GM12878 (cell line): ENCODE measurements around the gene ODC1. TPM values are rescaled to one million over a fixed set of nuclear protein-coding genes. Genes with fewer than 3 reads are reported as not detected.

Experiments
- ATF7 ChIP-seq: fragments of 450-650 bp; IDR thresholded peaks from 2 replicates; pipeline ENCODE4 v1.6.1; 2016; ENCODE audit warnings: low read depth, mild to moderate bottlenecking
- BCL11A ChIP-seq: IDR thresholded peaks from 2 replicates; pipeline ENCODE4 v1.6.1; 2011; ENCODE audit warnings: low read depth, low read length
- CBX5 ChIP-seq: sonication (generic); IDR thresholded peaks from 2 replicates; pipeline ENCODE4 v1.6.1; 2016; ENCODE audit warnings: low read depth, moderate library complexity, mild to moderate bottlenecking, inconsistent platforms
- DPF2 ChIP-seq: fragments of 450-650 bp; IDR thresholded peaks from 2 replicates; pipeline ENCODE4 v1.6.1; 2017; ENCODE audit warnings: mild to moderate bottlenecking
- FOXM1 ChIP-seq: IDR thresholded peaks from 2 replicates; pipeline ENCODE4 v1.6.1; 2012; ENCODE audit warnings: low read depth, mild to moderate bottlenecking, inconsistent platforms, low read length, moderate library complexity
- GATAD2B ChIP-seq: fragments of 450-650 bp; conservative IDR thresholded peaks from 2 replicates; pipeline ENCODE4 v1.6.1; 2017; ENCODE audit warnings: low read depth, mild to moderate bottlenecking, moderate library complexity
- IRF4 ChIP-seq: IDR thresholded peaks from 2 replicates; pipeline ENCODE4 v1.6.1; 2011; ENCODE audit warnings: low read depth, low read length
- KAT2A ChIP-seq: conservative IDR thresholded peaks from 2 replicates; pipeline ENCODE4 v1.6.1; 2011; ENCODE audit warnings: low read depth, low read length; ENCODE audit not compliant: control insufficient read depth
- KLF5 ChIP-seq: fragments of 450-650 bp; IDR thresholded peaks from 2 replicates; pipeline ENCODE4 v1.6.1; 2014; ENCODE audit warnings: mild to moderate bottlenecking; ENCODE audit not compliant: partially characterized antibody
- MEF2A ChIP-seq: IDR thresholded peaks from 2 replicates; pipeline ENCODE4 v1.6.1; 2011; ENCODE audit warnings: low read depth, mild to moderate bottlenecking, low read length, moderate library complexity; ENCODE audit not compliant: insufficient read depth
- RAD51 ChIP-seq: fragments of 450-650 bp; IDR thresholded peaks from 2 replicates; pipeline ENCODE4 v1.6.1; 2016; ENCODE audit warnings: moderate library complexity, mild to moderate bottlenecking, inconsistent platforms
- RCOR1 ChIP-seq: conservative IDR thresholded peaks from 2 replicates; pipeline ENCODE4 v1.6.1; 2012; ENCODE audit warnings: low read depth, low read length, improper control_type of control experiment
- RFX5 ChIP-seq: IDR thresholded peaks from 2 replicates; pipeline ENCODE4 v1.6.1; 2011; ENCODE audit warnings: low read depth, low read length, improper control_type of control experiment
- RUNX3 ChIP-seq: IDR thresholded peaks from 2 replicates; pipeline ENCODE4 v1.6.1; 2012; ENCODE audit warnings: low read length, inconsistent platforms
- SMAD5 ChIP-seq: IDR thresholded peaks from 2 replicates; pipeline ENCODE4 v1.6.1; 2016; ENCODE audit warnings: antibody characterized with exemption, low read depth
- STAT3 ChIP-seq: IDR thresholded peaks from 2 replicates; pipeline ENCODE4 v1.6.1; 2011; ENCODE audit warnings: low read depth, low read length, improper control_type of control experiment
- TBL1XR1 ChIP-seq: IDR thresholded peaks from 2 replicates; pipeline ENCODE4 v1.6.1; 2012; ENCODE audit warnings: low read depth, low read length, improper control_type of control experiment
- TCF12 ChIP-seq: IDR thresholded peaks from 2 replicates; pipeline ENCODE4 v1.6.1; 2011; ENCODE audit warnings: low read depth, mild to moderate bottlenecking, low read length
- ZNF384 ChIP-seq: IDR thresholded peaks from 2 replicates; pipeline ENCODE4 v1.6.1; 2012; ENCODE audit warnings: low read depth, mild to moderate bottlenecking, low read length, improper control_type of control experiment, borderline replicate concordance
- polyA plus RNA-seq, 11 experiments: library from polyadenylated mRNA; depleted of rRNA in 4 of 11; unstranded in 6 of 11; stranded (reverse) in 5 of 11; fragments of >200 nt; fragmentation: Nextera tagmentation in 4 of 11; fragmentation: Illumina TruSeq in 1 of 11; extraction: Ambion mirVana in 4 of 11; extraction: Trizol in 1 of 11; gene quantifications; 1 replicate in 1 of 11; 2 replicates in 10 of 11; pipeline versions ENCODE4 v1.2.1 to v1.2.3, GENCODE V29; 2011 to 2016; ENCODE audit warnings: inconsistent platforms in 2 of 11, missing spikeins in 2 of 11, low read depth in 1 of 11
- total RNA-seq, 4 experiments: library from RNA; depleted of rRNA in 3 of 4; stranded (reverse); fragments of >200 nt in 3 of 4; fragmentation: Illumina TruSeq in 1 of 4; extraction: Trizol in 1 of 4; gene quantifications; 2 replicates each; pipeline versions ENCODE4 v1.2.1 to v1.2.3, GENCODE V29; 2013 to 2021
- TF ChIP-seq, protein P1 (sequence below): fragments of 450-650 bp; IDR thresholded peaks from 2 replicates; pipeline ENCODE4 v1.6.1; 2017; ENCODE audit warnings: mild to moderate bottlenecking, moderate library complexity
- TF ChIP-seq, protein P2 (sequence below): fragments of 450-650 bp; IDR thresholded peaks from 2 replicates; pipeline ENCODE4 v1.6.1; 2017; ENCODE audit warnings: mild to moderate bottlenecking, low read depth, inconsistent platforms; ENCODE audit not compliant: poor library complexity, severe bottlenecking
- TF ChIP-seq, protein P3 (sequence below): IDR thresholded peaks from 2 replicates; pipeline ENCODE4 v1.6.1; 2012; ENCODE audit warnings: low read length, inconsistent platforms
- TF ChIP-seq, protein P4 (sequence below): fragments of 450-650 bp; IDR thresholded peaks from 2 replicates; pipeline ENCODE4 v1.6.1; 2016; ENCODE audit warnings: mild to moderate bottlenecking

ODC1 gene
- total and polyA plus RNA-seq, 10 of the 15 experiments (the other 5 are each of a cell fraction or from before 2014, with no cell fraction given): 68.5 to 441 (median 340) TPM

DNA sequence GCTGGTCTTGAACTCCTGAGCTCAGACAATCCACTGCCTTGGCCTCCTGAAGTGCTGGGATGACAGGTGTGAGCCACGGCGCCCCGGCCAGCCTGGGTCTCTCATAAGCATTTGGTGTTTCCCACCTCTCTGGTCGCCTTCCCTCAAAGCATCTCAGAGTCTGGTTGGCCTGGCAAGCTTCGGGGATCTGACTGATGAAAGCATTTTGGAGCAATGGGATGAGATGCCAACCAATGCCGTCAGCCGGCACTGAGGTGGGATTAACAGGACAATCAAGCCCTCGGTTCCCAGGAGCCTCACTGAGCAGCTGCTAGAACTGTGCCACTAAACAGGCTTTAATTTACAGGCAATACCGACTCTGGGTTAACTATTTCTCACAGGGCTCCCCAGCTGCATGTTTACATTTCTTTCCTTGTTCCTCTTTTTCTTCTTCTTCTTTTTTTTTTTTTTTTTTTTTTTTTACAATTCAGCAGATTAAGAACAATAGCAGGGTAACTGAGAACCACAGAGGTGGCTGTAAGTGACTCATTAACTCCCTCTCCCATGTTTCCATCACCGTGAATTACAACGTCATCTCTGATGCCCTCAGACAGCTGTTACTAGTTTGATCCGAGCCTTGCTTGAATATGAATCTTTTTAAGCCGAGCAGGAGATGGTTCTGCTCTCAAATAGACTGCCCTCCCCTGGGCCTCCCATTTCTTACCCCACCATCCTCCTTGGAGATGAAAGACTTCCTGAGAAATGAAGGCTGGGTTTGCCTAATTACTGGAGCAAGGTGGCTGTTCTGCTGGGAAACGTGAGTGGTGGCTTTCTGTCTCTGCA is 37.9 kb downstream of the ODC1 start (continued):
- TF ChIP-seq MEF2A (peak; percentile 67; the same call in 1 of the 2 replicates), KAT2A (no peak), TBL1XR1 (peak; percentile 50; the same call in 1 of the 2 replicates), BCL11A (0 out of 2 replicates have a peak, but pooled peaks have one; percentile 40), DPF2 (peak; percentile 73), ATF7 (peak; percentile 96), RFX5 (no peak), CBX5 (0 out of 2 replicates have a peak, but pooled peaks have one; percentile 28), IRF4 (0 out of 2 replicates have a peak, but pooled peaks have one; percentile 6), RCOR1 (no peak), RAD51 (peak; percentile 33; the same call in 1 of the 2 replicates), SMAD5 (no peak), FOXM1 (peak; percentile 67), RUNX3 (peak; percentile 84), GATAD2B (peak; percentile 57; the same call in 1 of the 2 replicates), STAT3 (peak; percentile 68; the same call in 1 of the 2 replicates), ZNF384 (peak; percentile 99), KLF5 (no peak), TCF12 (peak; percentile 84)
- TF ChIP-seq, protein P1, sequence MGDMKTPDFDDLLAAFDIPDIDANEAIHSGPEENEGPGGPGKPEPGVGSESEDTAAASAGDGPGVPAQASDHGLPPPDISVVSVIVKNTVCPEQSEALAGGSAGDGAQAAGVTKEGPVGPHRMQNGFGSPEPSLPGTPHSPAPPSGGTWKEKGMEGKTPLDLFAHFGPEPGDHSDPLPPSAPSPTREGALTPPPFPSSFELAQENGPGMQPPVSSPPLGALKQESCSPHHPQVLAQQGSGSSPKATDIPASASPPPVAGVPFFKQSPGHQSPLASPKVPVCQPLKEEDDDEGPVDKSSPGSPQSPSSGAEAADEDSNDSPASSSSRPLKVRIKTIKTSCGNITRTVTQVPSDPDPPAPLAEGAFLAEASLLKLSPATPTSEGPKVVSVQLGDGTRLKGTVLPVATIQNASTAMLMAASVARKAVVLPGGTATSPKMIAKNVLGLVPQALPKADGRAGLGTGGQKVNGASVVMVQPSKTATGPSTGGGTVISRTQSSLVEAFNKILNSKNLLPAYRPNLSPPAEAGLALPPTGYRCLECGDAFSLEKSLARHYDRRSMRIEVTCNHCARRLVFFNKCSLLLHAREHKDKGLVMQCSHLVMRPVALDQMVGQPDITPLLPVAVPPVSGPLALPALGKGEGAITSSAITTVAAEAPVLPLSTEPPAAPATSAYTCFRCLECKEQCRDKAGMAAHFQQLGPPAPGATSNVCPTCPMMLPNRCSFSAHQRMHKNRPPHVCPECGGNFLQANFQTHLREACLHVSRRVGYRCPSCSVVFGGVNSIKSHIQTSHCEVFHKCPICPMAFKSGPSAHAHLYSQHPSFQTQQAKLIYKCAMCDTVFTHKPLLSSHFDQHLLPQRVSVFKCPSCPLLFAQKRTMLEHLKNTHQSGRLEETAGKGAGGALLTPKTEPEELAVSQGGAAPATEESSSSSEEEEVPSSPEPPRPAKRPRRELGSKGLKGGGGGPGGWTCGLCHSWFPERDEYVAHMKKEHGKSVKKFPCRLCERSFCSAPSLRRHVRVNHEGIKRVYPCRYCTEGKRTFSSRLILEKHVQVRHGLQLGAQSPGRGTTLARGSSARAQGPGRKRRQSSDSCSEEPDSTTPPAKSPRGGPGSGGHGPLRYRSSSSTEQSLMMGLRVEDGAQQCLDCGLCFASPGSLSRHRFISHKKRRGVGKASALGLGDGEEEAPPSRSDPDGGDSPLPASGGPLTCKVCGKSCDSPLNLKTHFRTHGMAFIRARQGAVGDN: peak; percentile 60; the same call in 1 of the 2 replicates
- TF ChIP-seq, protein P2, sequence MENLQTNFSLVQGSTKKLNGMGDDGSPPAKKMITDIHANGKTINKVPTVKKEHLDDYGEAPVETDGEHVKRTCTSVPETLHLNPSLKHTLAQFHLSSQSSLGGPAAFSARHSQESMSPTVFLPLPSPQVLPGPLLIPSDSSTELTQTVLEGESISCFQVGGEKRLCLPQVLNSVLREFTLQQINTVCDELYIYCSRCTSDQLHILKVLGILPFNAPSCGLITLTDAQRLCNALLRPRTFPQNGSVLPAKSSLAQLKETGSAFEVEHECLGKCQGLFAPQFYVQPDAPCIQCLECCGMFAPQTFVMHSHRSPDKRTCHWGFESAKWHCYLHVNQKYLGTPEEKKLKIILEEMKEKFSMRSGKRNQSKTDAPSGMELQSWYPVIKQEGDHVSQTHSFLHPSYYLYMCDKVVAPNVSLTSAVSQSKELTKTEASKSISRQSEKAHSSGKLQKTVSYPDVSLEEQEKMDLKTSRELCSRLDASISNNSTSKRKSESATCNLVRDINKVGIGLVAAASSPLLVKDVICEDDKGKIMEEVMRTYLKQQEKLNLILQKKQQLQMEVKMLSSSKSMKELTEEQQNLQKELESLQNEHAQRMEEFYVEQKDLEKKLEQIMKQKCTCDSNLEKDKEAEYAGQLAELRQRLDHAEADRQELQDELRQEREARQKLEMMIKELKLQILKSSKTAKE: peak; percentile 71
- TF ChIP-seq, protein P3, sequence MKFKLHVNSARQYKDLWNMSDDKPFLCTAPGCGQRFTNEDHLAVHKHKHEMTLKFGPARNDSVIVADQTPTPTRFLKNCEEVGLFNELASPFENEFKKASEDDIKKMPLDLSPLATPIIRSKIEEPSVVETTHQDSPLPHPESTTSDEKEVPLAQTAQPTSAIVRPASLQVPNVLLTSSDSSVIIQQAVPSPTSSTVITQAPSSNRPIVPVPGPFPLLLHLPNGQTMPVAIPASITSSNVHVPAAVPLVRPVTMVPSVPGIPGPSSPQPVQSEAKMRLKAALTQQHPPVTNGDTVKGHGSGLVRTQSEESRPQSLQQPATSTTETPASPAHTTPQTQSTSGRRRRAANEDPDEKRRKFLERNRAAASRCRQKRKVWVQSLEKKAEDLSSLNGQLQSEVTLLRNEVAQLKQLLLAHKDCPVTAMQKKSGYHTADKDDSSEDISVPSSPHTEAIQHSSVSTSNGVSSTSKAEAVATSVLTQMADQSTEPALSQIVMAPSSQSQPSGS: peak; percentile 82
- TF ChIP-seq, protein P4, sequence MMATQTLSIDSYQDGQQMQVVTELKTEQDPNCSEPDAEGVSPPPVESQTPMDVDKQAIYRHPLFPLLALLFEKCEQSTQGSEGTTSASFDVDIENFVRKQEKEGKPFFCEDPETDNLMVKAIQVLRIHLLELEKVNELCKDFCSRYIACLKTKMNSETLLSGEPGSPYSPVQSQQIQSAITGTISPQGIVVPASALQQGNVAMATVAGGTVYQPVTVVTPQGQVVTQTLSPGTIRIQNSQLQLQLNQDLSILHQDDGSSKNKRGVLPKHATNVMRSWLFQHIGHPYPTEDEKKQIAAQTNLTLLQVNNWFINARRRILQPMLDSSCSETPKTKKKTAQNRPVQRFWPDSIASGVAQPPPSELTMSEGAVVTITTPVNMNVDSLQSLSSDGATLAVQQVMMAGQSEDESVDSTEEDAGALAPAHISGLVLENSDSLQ: peak; percentile 52; the same call in 1 of the 2 replicates
